GF-D8 (cell line): ENCODE measurements around the gene ERP44.

Experiments used
- DNase-seq: peaks from one replicate; lab custom pipeline; 2025; lab: John Stamatoyannopoulos, UW

Gene ERP44

GRCh38 chr9:99936947-99937587 is 161.7 kb downstream of the ERP44 start:
- DNase-seq: no peak

GRCh38 chr9:99931155-99931840 is 167.5 kb downstream of the ERP44 start:
- DNase-seq: no peak

- no peak for DNase-seq
Observed at GRCh38 chr9:99929652-99930051, 169.1 kb downstream of the ERP44 start.
